Measurements from ENCODE around the gene ALKBH1. TPM values are rescaled to one million over a fixed set of nuclear protein-coding genes. Genes with fewer than 3 reads are reported as not detected.

ALKBH1 gene
- total and polyA plus RNA-seq, 2 of the 13 experiments (the other 11 are each of a cell fraction or from before 2014, with no cell fraction given), result 12.5 to 14.3 TPM

DNA sequence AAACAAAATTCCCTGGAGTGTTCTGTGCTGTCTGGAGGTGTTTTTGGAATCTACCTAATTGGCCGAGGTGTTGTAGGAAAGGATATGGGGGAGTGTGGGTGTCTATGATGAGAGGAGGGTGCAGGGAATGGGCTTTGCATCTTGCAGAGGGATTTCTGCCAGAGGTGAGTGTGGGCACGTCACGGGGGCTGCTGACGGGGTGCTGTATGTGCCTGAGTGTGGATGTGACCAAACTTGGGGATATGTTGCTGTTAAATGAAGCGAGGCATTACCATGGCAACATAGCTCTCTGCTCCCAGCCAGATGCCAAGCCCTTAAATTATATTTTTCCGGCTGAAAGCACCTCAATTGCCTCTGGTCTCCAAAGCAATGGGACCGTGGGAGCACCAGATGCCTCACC is 47.1 kb downstream of the ALKBH1 start:
- intact Hi-C loops (cut with micrococcal nuclease; ENCODE audit: unreplicated experiment) (no loop called here), in situ Hi-C loops (cut with HindIII; ENCODE audit: extremely low pct_ligation_motif_present, low pct_unique_long_range_greater_than_20kb) (no loop called here)
- 59% methylated on average over 5 of the region's 7 CpGs for WGBS (ENCODE audit: low lambda C conversion rate)
- Histone ChIP-seq H3K9ac (ENCODE audit: insufficient read depth, low read depth, low read length) (no peak overlapping the region), H3K27ac (ENCODE audit: extremely low read length, insufficient read depth, low read length) (no peak overlapping the region), H3K4me3 (replicated peaks in 1 of 3; ENCODE audit: insufficient read depth in 1 of 3, low read depth in 2 of 3, low read length in 3 of 3) (no peak overlapping the region), H2AFZ (ENCODE audit: low read length) (no peak overlapping the region), H3K27me3 (ENCODE audit: control insufficient read depth in 1 of 2, insufficient read depth in 2 of 2, low read length in 2 of 2) (no peaks in the 10 kb centered on the region; a peak in 1 of 5 replicates), H3K36me3 (replicated peaks in 1 of 2; ENCODE audit: control insufficient read depth in 1 of 2, insufficient read depth in 2 of 2, low read length in 2 of 2) (no peaks in the 10 kb centered on the region), H4K20me1 (ENCODE audit: insufficient read depth, low read length) (no peaks in the 10 kb centered on the region), H3K9me3 (ENCODE audit: low read length) (no peaks in the 10 kb centered on the region), H3K4me2 (ENCODE audit: low read depth, low read length) (no peak overlapping the region), H3K79me2 (ENCODE audit: insufficient read depth, low read length) (no peaks in the 10 kb centered on the region), H3K4me1 (ENCODE audit: insufficient read depth, low read length) (0 out of 2 replicates have a peak, but pooled peaks cover 11% of the 10 kb centered on the region)
- ChIA-PET CTCF (ENCODE audit: low intra/inter-chr PET ratio, low total read pairs) (no interaction called here), POLR2A (no interaction called here)
- BruUV-seq (replicated peaks), result no TSS peak
- DNase-seq (ENCODE audit: low spot score) (no peak), ATAC-seq (no peak), FAIRE-seq (no peak)
- TF ChIP-seq ZNF564 (CRISPR knock-in tag; IDR thresholded peaks at IDR 0.05), result no peak
- TF ChIP-seq, protein P1, sequence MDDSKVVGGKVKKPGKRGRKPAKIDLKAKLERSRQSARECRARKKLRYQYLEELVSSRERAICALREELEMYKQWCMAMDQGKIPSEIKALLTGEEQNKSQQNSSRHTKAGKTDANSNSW (CRISPR knock-in tag; IDR thresholded peaks at IDR 0.05; ENCODE audit: borderline replicate concordance), result no peak
- TF ChIP-seq, protein P2, sequence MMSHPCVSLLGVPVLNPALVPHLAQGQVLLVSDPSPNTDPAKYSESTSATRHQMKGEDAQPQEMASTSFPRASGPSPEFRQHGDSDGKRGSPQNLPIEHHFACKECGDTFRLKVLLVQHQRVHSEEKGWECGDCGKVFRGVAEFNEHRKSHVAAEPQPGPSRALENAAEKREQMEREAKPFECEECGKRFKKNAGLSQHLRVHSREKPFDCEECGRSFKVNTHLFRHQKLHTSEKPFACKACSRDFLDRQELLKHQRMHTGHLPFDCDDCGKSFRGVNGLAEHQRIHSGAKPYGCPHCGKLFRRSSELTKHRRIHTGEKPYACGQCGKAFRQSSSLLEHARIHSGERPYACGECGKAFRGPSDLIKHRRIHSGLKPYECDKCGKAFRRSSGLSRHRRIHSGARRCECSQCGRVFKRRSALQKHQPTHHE (CRISPR knock-in tag; IDR thresholded peaks at IDR 0.05; ENCODE audit: borderline replicate concordance), result no peak
- no peak for TF ChIP-seq HDAC1 (CRISPR knock-in tag; IDR thresholded peaks at IDR 0.05)
- TF ChIP-seq, protein P3, sequence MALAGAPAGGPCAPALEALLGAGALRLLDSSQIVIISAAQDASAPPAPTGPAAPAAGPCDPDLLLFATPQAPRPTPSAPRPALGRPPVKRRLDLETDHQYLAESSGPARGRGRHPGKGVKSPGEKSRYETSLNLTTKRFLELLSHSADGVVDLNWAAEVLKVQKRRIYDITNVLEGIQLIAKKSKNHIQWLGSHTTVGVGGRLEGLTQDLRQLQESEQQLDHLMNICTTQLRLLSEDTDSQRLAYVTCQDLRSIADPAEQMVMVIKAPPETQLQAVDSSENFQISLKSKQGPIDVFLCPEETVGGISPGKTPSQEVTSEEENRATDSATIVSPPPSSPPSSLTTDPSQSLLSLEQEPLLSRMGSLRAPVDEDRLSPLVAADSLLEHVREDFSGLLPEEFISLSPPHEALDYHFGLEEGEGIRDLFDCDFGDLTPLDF (CRISPR knock-in tag; IDR thresholded peaks at IDR 0.05), result no peak
- TF ChIP-seq, protein P4, sequence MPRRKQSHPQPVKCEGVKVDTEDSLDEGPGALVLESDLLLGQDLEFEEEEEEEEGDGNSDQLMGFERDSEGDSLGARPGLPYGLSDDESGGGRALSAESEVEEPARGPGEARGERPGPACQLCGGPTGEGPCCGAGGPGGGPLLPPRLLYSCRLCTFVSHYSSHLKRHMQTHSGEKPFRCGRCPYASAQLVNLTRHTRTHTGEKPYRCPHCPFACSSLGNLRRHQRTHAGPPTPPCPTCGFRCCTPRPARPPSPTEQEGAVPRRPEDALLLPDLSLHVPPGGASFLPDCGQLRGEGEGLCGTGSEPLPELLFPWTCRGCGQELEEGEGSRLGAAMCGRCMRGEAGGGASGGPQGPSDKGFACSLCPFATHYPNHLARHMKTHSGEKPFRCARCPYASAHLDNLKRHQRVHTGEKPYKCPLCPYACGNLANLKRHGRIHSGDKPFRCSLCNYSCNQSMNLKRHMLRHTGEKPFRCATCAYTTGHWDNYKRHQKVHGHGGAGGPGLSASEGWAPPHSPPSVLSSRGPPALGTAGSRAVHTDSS (CRISPR knock-in tag; conservative IDR thresholded peaks at IDR 0.05), result no peak
- TF ChIP-seq ZNF841 (CRISPR knock-in tag; IDR thresholded peaks at IDR 0.05; ENCODE audit: borderline replicate concordance), result no peak
